Heart left ventricle (tissue), 13 donors: Measurements from ENCODE around the gene GRIA2.

ENCODE experiments used
- CTCF ChIP-seq, 12 donors: fragments of 200-600 bp; sonication (generic) in 4 of 12; IDR thresholded peaks; one replicate each; pipeline versions ENCODE4 v1.5.0 to v1.8.0; 2018 to 2022; ENCODE audit warnings: antibody characterized with exemption in 12 of 12, mild to moderate bottlenecking in 5 of 12
- POLR2A ChIP-seq, 2 donors: fragments of 450-650 bp; IDR thresholded peaks; one replicate each; pipeline ENCODE4 v1.6.1; 2017; ENCODE audit warnings: antibody characterized with exemption in 2 of 2, mild to moderate bottlenecking in 2 of 2, moderate library complexity in 2 of 2
- donor health status: ischemic (EF 13 %, LVEDD 7.1; RV severe dilation, severe dysfunction).
- donor health status: DM: no; HTN: yes; CAD: no.
- donor health status: DM: no; HTN: no; CAD: no.
- donor health status: ischemic (EF 25% LVEDD 6.9; RV normal size, moderate dysfunction).
- donor health status: ischemic (EF 25% LVEDD 5.7; RV mildly dilated, moderate dysfunction).
- donor health status: ischemic (EF 35%, LVEDD 5.7; RV mildly dilated, moderate dysfunction).
- donor health status: nonischemic (EF 11% LVEDD 7.7; RV severe dilation, severe dysfunction).
- donor health status: DM: yes; HTN: yes; CAD: no.
- donor health status: PGD.
- donor health status: ischemic (EF 29% LVEDD 5.4; RV normal size, mild dysfunction).
- donor health status: nonischemic (EF 23%, LVEDD 6.1; RV moderate dilation, normal function).

- no peak for TF ChIP-seq CTCF (IDR thresholded peaks at IDR 0.05)
- TF ChIP-seq POLR2A (IDR thresholded peaks at IDR 0.05), result no peak
Measured at GRCh38 chr4:157291071-157291470, 70.5 kb downstream of the GRIA2 start.
